ENCODE data around the gene B3GALT4.
A peak's percentile ranks its signal among the peaks of the same experiment; 100 is the strongest.

The B3GALT4 gene

DNA sequence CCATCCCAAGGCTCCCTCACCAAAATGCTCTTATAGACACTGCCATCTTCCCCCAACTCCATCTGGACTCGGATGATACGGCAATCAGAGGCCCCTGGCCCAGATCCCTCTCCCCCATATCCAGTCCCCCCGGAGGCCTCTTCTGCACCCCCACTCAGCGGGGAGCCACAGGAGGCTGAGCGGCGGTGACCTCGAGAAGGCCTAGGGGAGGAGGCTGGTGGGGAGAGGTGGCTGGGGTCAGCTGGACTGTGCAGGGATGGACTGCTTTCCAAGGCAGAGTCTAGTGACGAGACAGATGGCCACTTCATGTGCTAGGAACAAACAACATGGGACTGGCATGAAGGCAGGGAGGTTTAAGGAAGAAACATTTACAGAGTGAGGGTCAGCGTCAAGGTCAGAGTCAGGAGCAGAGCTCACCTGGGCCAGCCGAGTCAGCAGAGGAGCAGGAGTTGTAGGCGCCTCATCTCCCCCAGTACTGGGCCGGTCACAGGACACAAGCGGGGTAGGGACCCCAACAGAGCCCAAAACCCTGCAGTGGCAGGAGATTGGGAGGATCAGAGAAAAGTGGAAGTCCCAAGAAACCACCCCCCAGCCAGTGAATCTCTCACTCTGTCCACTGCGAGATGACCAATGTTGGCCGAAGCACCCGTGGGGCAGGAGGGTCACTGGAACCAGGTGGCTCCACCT, 16.2 kb downstream of the B3GALT4 start:
- no peak for DNase-seq (ENCODE audit: low read depth)

- no peak for DNase-seq (ENCODE audit: low read depth)
Observed at GRCh38 chr6:33294086-33294823, 17.3 kb downstream of the B3GALT4 start.

GRCh38 chr6:33295621-33296369, 18.9 kb downstream of the B3GALT4 start:
- no peak for DNase-seq (ENCODE audit: low read depth)

GRCh38 chr6:33296797-33297405, 20.0 kb downstream of the B3GALT4 start:
- no peak for DNase-seq (ENCODE audit: low read depth)

DNA sequence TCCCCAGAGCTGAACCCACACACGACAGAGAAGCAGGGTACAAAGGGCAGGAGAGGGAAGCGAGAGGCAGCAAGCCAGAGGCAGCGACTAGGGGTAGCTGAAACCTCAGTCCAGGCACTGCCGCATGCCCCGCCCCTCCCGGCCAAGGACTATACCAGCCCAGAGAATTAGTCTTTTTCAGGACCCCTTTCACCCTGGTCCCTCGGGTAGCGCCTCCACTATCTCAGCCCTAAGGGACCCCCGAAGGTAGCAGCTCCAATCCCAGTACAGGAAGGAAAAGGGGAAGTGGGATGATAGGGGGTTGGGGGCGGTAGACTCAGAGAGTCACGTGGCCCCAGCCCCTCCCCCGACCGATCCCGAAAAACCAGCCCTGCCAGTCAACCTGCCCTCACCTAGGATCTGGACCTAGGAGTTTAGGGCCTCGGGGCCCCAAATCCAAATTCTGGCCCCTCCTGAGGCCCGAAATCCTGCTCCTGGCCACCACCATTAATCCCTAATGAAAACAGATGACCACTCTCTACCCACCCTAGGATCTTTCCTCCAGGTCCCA, 20.6 kb downstream of the B3GALT4 start:
- DNase-seq (ENCODE audit: low read depth), result no peak

- DNase-seq (ENCODE audit: low read depth), result peak; percentile 91
Observed at GRCh38 chr6:33297956-33298772, 21.2 kb downstream of the B3GALT4 start.

DNA sequence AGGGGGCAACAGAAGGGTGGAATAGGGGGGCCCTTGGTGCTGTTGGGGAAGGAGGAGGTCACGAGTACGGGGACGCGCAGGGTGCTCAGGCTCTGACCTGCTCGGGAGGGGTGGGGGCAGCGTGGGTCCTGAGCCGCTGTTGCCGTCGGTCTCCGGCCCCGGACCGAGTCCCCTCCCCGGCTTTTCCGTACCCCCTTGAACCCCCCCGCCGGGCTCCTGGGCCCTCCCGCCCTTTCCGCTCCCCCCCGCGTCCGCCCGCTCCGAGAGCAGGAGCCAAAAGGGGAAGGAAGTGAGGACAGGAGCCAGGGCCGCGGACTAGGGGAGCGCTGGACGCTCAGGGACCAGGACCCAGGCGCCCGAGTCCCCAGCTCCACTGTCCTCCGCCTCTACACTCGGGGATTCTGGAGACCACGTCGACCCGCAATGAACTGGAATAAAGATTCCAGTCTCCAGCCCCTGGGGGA, 21.9 kb downstream of the B3GALT4 start, which contains the start of gene RGL2:
RGL2 (minus strand) TSS at position 170 of the 464 bp plus-strand sequence. CDS start 332 bp downstream, outside the sequence.
- DNase-seq (ENCODE audit: low read depth), result peak; percentile 60

- DNase-seq (ENCODE audit: low read depth), result peak; percentile 88
Observed at GRCh38 chr6:33299237-33299944, 22.5 kb downstream of the B3GALT4 start.

- no peak for DNase-seq (ENCODE audit: low read depth)
Observed at GRCh38 chr6:33301877-33302276, 25.0 kb downstream of the B3GALT4 start.

GRCh38 chr6:33304216-33304615, 27.3 kb downstream of the B3GALT4 start:
- DNase-seq (ENCODE audit: low read depth), result no peak

- DNase-seq (ENCODE audit: low read depth), result no peak
Observed at GRCh38 chr6:33305052-33305451, 28.1 kb downstream of the B3GALT4 start.

DNA sequence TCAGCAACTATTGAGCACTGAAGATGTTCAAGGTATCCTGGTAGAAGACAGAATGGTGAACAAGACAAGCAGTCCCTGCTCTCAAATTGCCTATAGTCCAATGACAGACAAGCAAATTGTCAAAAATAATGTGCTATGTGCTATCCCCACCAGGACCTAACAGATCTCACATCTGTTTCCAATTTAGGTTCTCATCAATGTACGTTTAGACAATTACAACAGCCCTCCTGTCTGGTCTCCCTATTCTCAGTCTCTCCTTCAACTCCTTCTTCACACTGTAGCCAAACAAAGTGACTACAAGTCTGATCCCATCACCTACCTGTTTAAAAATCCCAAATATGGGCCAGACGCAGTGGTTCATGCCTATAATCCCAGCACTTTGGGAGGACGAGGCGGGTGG, 29.4 kb downstream of the B3GALT4 start:
- DNase-seq (ENCODE audit: low read depth), result no peak

DNA sequence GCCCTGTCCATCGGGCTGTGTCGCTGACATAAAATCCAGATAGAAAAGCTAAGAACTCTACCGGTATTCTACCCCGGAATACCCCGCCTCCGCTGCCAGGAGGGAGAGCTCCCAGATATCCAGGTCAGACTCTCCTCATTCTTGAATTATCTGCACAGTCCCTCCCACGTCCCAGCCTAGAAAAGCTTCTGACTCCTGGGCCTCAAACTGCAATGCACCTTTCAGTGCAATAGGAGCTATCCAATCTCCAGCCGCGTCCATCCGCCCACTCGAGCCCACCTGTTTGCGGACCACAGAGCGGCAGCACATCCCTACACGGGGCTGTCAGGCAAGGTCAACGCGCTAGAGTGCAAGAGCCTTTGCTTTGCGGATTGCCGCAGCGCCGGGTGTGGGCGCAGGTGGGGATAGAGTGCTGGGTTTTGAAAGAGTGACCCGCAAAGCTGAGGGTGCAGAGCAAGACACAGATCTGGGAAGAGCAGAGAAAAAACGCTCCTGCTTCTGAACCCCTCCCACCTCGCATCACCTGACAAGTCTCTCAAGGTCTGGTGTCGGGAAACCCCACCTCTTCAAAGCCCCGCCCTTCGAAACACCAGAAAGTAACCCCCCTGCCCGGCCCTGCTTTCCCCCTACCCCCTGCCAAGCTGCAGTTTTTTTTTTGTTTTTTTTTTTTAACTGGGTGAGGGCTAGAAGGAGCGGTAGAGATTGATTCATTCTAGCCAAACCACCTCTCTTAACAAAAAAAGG, 35.6 kb downstream of the B3GALT4 start:
- peak; percentile 64 for DNase-seq (ENCODE audit: low read depth)

- DNase-seq (ENCODE audit: low read depth), result no peak
Observed at GRCh38 chr6:33313105-33313708, 36.3 kb downstream of the B3GALT4 start.

GRCh38 chr6:33313709-33314514, 37.0 kb downstream of the B3GALT4 start, which contains the start of gene TAPBP:
Gene TAPBP (minus strand): TSS chr6:33314078. CDS start chr6:33314041, 37 bp downstream.
- DNase-seq (ENCODE audit: low read depth), result no peak

- DNase-seq (ENCODE audit: low read depth), result peak; percentile 74
Observed at GRCh38 chr6:33314515-33314942, 37.6 kb downstream of the B3GALT4 start.

DNA sequence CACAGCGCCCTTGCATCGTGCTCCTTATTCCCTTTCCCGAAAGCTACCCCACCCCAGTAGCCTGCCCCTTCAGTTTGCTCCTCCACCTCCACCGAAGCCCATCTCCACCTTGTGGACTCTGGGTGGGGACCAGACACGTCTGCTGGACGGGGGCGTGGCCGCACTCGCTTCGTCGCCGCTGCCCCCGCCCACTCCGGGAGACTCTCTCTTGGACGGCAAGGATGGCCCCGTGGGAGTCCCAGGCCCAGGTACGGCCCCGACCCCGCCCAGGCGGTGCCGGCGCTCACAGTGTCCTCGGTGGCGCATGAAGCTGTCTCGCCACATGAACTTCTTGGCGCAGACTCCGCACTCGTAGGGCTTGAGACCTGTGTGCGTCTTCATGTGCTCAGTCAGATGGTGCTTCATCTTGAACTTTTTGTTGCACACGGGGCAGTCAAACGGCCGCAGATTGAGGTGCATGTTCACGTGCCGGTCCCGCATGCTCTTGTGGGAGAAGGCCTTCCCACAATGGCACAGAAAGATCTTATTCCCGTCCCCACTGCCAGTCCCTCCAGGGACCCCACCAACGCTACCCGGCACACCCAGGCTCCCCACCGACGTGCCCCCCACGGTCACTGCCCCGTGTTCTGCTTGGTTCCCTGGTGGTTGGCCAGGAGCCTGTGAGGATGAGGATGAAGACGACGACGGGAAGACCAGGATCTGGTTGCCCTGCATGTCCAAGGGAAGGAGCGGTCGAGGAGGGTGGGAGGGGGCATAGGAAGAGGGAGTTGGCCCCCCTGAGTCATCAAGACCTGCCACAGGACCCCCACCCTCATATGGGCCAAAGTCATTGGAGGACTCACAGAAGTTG, 38.2 kb downstream of the B3GALT4 start:
- DNase-seq (ENCODE audit: low read depth), result no peak
